GM12872 (cell line): ENCODE results near the gene TPP2.

Experiments used
- TF ChIP-seq, protein P1 (sequence below): IDR thresholded peaks from 3 replicates; pipeline ENCODE4 v1.5.1; 2011; ENCODE audit warnings: low read depth, mild to moderate bottlenecking, low read length, moderate library complexity; ENCODE audit not compliant: insufficient read depth

The TPP2 gene

GRCh38 chr13:102563267-102563666, 33.5 kb upstream of the TPP2 start:
- TF ChIP-seq, protein P1, sequence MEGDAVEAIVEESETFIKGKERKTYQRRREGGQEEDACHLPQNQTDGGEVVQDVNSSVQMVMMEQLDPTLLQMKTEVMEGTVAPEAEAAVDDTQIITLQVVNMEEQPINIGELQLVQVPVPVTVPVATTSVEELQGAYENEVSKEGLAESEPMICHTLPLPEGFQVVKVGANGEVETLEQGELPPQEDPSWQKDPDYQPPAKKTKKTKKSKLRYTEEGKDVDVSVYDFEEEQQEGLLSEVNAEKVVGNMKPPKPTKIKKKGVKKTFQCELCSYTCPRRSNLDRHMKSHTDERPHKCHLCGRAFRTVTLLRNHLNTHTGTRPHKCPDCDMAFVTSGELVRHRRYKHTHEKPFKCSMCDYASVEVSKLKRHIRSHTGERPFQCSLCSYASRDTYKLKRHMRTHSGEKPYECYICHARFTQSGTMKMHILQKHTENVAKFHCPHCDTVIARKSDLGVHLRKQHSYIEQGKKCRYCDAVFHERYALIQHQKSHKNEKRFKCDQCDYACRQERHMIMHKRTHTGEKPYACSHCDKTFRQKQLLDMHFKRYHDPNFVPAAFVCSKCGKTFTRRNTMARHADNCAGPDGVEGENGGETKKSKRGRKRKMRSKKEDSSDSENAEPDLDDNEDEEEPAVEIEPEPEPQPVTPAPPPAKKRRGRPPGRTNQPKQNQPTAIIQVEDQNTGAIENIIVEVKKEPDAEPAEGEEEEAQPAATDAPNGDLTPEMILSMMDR = no peak

GRCh38 chr13:102564564-102564963, 32.2 kb upstream of the TPP2 start:
- TF ChIP-seq, protein P1 = no peak

DNA sequence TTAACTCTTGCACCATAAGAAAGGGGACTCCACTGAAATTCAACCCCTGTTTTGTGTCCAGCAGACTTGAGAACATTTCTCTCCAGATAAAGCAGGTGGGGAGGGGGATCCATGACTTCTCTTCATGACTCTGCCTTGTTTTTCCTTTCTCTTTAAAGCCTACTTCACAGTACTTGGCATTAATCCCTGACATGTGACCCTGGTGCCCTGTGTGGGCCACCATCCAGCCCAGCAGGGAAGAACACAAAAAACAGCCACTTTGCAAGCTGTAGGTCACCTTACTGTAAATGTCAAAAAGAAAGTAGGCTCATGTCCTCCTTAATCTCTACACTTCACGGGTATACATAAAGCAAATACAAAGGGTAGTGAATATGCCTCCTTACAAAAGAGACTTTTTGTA, 30.3 kb upstream of the TPP2 start:
- TF ChIP-seq, protein P1 = no peak

DNA sequence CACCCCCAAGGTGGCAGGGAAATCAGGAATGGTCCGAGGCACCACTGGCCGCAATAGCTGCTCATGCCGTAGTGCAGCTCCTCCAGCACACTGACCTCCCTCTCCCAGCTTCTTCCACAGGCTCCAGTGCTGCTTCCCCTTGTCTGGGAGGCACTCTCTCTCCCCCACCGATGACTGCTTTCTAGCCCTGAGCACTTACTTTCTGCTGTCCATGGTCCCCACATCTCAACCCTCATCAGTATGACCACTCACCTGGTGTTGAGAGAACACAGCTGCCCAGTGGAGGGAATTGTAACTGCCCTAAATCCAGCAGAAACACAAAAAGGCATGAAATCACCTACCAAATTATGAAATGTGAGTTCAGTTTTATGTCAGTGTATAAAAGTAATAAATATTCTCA, 28.9 kb upstream of the TPP2 start:
- TF ChIP-seq, protein P1 = no peak

DNA sequence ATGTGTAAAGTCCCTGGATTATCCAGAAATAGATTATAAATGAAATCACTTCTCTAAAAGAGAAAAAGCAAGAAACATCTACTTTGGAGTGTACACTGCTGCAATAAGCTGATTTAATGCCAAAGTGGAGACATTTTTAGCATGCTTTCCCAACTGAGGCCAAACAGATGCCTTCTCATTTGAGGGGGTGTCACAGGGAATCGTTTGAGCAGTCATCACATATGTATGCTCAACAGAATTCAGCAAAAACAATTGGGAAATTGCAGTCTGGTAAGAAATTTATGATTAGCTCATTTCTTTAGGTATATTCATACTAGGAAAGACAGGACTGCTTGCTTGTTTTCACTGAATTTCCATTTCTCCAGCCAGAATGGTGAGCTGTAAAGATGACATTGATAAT, 27.3 kb upstream of the TPP2 start:
- TF ChIP-seq, protein P1 = no peak

DNA sequence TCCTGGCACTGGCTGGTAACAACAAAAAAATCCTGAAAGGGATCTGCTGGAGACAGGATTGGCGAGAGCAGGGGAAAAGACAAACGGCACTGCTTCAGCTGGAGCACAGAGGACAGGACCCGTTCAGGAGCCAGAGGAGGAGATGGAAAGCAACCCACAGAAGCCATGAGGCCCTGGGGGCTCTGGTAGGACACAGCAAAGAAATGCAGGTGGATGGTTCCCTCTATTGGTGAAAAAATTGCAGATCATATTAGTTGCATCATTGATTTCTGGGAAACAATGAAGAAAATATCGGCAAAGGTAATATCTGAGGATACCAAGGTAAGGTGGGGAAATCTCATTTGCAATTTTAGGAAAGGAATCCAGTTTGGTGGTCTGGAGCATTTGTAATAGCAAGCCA, 25.7 kb upstream of the TPP2 start:
- TF ChIP-seq, protein P1 = 0 out of 3 replicates have a peak, but pooled peaks have one; percentile 9

GRCh38 chr13:102572323-102572722, 24.5 kb upstream of the TPP2 start:
- TF ChIP-seq, protein P1 = no peak
